B cell (primary cell): ENCODE data around the gene PRLR. TPM values are rescaled to one million over a fixed set of nuclear protein-coding genes. Genes with fewer than 3 reads are reported as not detected.

Experiments
- ATAC-seq: fragments of 200-7000 bp; cut with Tn5 transposase; one replicate; pipeline ENCODE4 v1.10.0; 2021; ENCODE audit warnings: low read depth, mild to moderate bottlenecking, moderate number of reproducible peaks, moderate library complexity
- CTCF ChIA-PET: fragments of 350-600 bp; sonication (Branson Sonifier 250); formaldehyde crosslinking; loops from one replicate; lab custom pipeline; 2021; ENCODE audit warnings: antibody characterized with exemption, inconsistent platforms; lab: Charles Lee
- POLR2A ChIA-PET: fragments of 350-600 bp; sonication (Branson Sonifier 250); formaldehyde crosslinking; loops from one replicate; lab custom pipeline; 2021; ENCODE audit warnings: antibody characterized with exemption; lab: Charles Lee
- DNase-seq: peaks from one replicate; pipeline ENCODE4 v3.0.0; 2013
- H2AFZ ChIP-seq: 2 replicates; pipeline ENCODE4 v1.6.1; 2012; ENCODE audit warnings: mild to moderate bottlenecking, low read depth, low read length; ENCODE audit not compliant: insufficient read depth, poor library complexity, severe bottlenecking
- H3K27ac ChIP-seq, 2 donors: 1 replicate in 1 of 2; 2 replicates in 1 of 2; pipeline ENCODE4 v1.5.1; 2012 to 2013; ENCODE audit warnings: low read length in 2 of 2, mild to moderate bottlenecking in 2 of 2, moderate library complexity in 1 of 2
- H3K27me3 ChIP-seq, 4 experiments: fragments of 200-600 bp in 1 of 4; sonication (generic) in 1 of 4; replicated peaks in 1 of 4; 1 replicate in 2 of 4; 2 replicates in 2 of 4; pipeline versions ENCODE4 v1.6.1 to v1.7.0; 2013 to 2016; ENCODE audit warnings: low read length in 3 of 4, mild to moderate bottlenecking in 2 of 4, mixed read lengths in 1 of 4, moderate library complexity in 1 of 4; ENCODE audit not compliant: insufficient read depth in 4 of 4, control insufficient read depth in 3 of 4; ENCODE audit errors: control extremely low read depth in 1 of 4
- H3K36me3 ChIP-seq, 2 experiments: replicated peaks in 1 of 2; 1 replicate in 1 of 2; 2 replicates in 1 of 2; pipeline versions ENCODE4 v1.6.1 to v1.7.1; 2013; ENCODE audit warnings: low read length in 1 of 2; ENCODE audit not compliant: insufficient read depth in 2 of 2, control insufficient read depth in 1 of 2; ENCODE audit errors: control extremely low read depth in 1 of 2, extremely low read depth in 1 of 2
- H3K4me1 ChIP-seq, 2 donors: fragments of 200-600 bp in 1 of 2; sonication (generic) in 1 of 2; 1 replicate in 1 of 2; 2 replicates in 1 of 2; pipeline versions ENCODE4 v1.5.1 to v1.6.1; 2013 to 2017; ENCODE audit warnings: low read length in 2 of 2; ENCODE audit not compliant: control insufficient read depth in 2 of 2, insufficient read depth in 2 of 2
- H3K4me2 ChIP-seq: replicated peaks from 2 replicates; pipeline ENCODE3; 2012; ENCODE audit warnings: mild to moderate bottlenecking, low read depth, low read length; ENCODE audit not compliant: poor library complexity, severe bottlenecking
- H3K4me3 ChIP-seq, 5 experiments: fragments of 200-600 bp in 1 of 5; sonication (generic) in 1 of 5; 1 replicate in 3 of 5; 2 replicates in 2 of 5; pipeline versions ENCODE4 v1.5.1 to v1.7.0; 2011 to 2016; ENCODE audit warnings: low read length in 4 of 5, mild to moderate bottlenecking in 4 of 5, low read depth in 2 of 5, control low read depth in 1 of 5, moderate library complexity in 1 of 5; ENCODE audit not compliant: insufficient read depth in 1 of 5; ENCODE audit errors: control extremely low read depth in 1 of 5, extremely low read depth in 1 of 5
- H3K79me2 ChIP-seq: fragments of 200-600 bp; sonication (generic); one replicate; pipeline ENCODE4 v1.6.0; 2016; ENCODE audit warnings: low read length; ENCODE audit not compliant: control insufficient read depth, insufficient read depth
- H3K9ac ChIP-seq: fragments of 200-600 bp; sonication (generic); 2 replicates; pipeline ENCODE4 v1.6.1; 2017; ENCODE audit warnings: mild to moderate bottlenecking, low read length, moderate library complexity
- H3K9me3 ChIP-seq, 3 donors: one replicate each; pipeline versions ENCODE4 v1.6.1 to v1.7.1; 2013; ENCODE audit warnings: low read length in 2 of 3; ENCODE audit not compliant: control insufficient read depth in 2 of 3, insufficient read depth in 1 of 3; ENCODE audit errors: control extremely low read depth in 1 of 3
- H4K20me1 ChIP-seq: 2 replicates; pipeline ENCODE4 v1.6.0; 2012; ENCODE audit warnings: mild to moderate bottlenecking, low read length; ENCODE audit not compliant: insufficient read depth, control insufficient read depth, poor library complexity, severe bottlenecking
- H3K27ac Mint-ChIP-seq: one replicate; pipeline ENCODE4 v1.8.0; 2021; ENCODE audit warnings: mixed read lengths
- H3K27me3 Mint-ChIP-seq: one replicate; pipeline ENCODE4 v1.8.0; 2021; ENCODE audit warnings: mixed read lengths
- H3K4me1 Mint-ChIP-seq: one replicate; pipeline ENCODE4 v1.8.0; 2021; ENCODE audit warnings: mixed read lengths
- H3K4me3 Mint-ChIP-seq: one replicate; pipeline ENCODE4 v1.8.0; 2021; ENCODE audit warnings: mixed read lengths
- H3K9me3 Mint-ChIP-seq: one replicate; pipeline ENCODE4 v1.8.0; 2022; ENCODE audit warnings: mixed read lengths; ENCODE audit not compliant: insufficient read depth
- EZH2 ChIP-seq: IDR thresholded peaks from 2 replicates; pipeline ENCODE4 v1.6.1; 2012; ENCODE audit warnings: borderline replicate concordance, low read depth, mild to moderate bottlenecking, moderate library complexity, low read length; ENCODE audit not compliant: insufficient read depth, poor library complexity, severe bottlenecking
- WGBS: methylation state at CpG from one replicate; pipeline ENCODE4 v1.1.5; 2013; ENCODE audit warnings: missing lambda C conversion rate; ENCODE audit not compliant: insufficient coverage; 5-methylcytosine and 5-hydroxymethylcytosine counted together
- intact Hi-C: fragments of 100-400 bp; cut with micrococcal nuclease; formaldehyde crosslinking; loops from one replicate; pipeline ENCODE4 v1.10.0; 2022
- polyA plus RNA-seq: library from polyadenylated mRNA; depleted of rRNA; stranded (reverse); fragments of >200 nt; gene quantifications from 2 replicates; pipeline ENCODE4 v1.2.3, GENCODE V29; 2012
- total RNA-seq, 2 donors: library from RNA; stranded (reverse); fragments of 120-200 nt in 1 of 2; gene quantifications; 1 replicate in 1 of 2; 2 replicates in 1 of 2; pipeline versions ENCODE4 v1.2.3 to v1.2.4, GENCODE V29; 2013 to 2022
- TF ChIP-seq, protein P1 (sequence below): fragments of 200-600 bp; IDR thresholded peaks from one replicate; pipeline ENCODE4 v1.8.0; 2022; ENCODE audit warnings: antibody characterized with exemption, mild to moderate bottlenecking

PRLR gene
- total and polyA plus RNA-seq, 2 donors (not counting 1 experiment from before 2014, with no cell fraction given), result 0.39 TPM; not detected in 1

DNA sequence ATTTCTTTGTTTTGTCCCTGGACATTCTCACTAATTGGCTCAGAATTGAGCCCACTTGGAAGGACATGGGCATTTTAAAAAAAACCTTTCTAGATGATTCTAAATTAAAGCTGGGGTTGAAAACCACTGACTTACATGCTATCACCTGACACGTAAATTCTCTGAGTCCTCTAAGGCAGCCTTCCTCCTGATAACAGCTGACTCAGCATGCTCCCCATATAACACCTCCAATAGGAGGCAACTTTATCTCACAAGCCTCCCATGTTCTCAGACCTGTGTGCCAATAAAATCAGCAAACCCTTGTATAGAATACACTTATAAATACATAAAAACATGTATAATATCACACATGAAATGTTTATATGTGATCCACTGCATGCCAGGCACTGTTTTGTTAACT lies 133.4 kb downstream of the PRLR start:
- WGBS, result 100% methylated on average over 1 of the region's 1 CpG

DNA sequence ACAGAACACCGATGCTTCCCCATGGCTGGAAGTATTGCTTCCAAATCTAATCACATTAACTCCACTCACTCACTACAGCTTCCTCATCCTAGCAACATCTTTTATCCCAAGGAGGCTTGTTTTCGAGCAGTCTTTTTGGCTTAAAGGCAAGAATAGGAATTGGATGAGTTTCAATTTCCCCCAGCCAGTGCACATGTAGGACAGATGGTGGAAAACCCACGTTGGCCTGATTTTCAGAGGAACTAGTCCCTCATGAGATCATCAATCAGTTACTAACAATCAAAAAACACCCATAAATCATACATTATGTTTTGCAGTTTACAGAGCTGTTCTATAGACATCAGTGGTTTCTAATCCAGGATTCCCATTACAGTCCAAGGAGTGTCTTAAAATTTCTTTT lies 134.1 kb downstream of the PRLR start:
- ChIA-PET POLR2A (no interaction called here), CTCF (interaction anchor here (1.0 to 1.5 kb wide), 2 partner anchors 9 to 830 kb away, joined by 3 to 4 read pairs; no protein-coding TSS in a partner anchor)
- WGBS, result 83% methylated on average over 1 of the region's 3 CpGs
- Mint-ChIP-seq H3K4me3 (no peak overlapping the region), H3K27ac (no peak overlapping the region), H3K27me3 (peaks cover 11% of the 10 kb centered on the region), H3K9me3 (no peaks in the 10 kb centered on the region), H3K4me1 (no peaks in the 10 kb centered on the region)
- Histone ChIP-seq H2AFZ (no peak overlapping the region), H3K27ac (no peak overlapping the region), H3K4me2 (no peak overlapping the region), H3K9me3 (no peaks in the 10 kb centered on the region), H4K20me1 (no peaks in the 10 kb centered on the region), H3K9ac (no peak overlapping the region), H3K36me3 (no peaks in the 10 kb centered on the region), H3K4me3 (no peak overlapping the region), H3K27me3 (peaks cover 0 to 2% (median 0%) of the 10 kb centered on the region in 4 experiments), H3K4me1 (no peaks in the 10 kb centered on the region), H3K79me2 (no peaks in the 10 kb centered on the region)
- no peak for DNase-seq
- TF ChIP-seq, protein P1, sequence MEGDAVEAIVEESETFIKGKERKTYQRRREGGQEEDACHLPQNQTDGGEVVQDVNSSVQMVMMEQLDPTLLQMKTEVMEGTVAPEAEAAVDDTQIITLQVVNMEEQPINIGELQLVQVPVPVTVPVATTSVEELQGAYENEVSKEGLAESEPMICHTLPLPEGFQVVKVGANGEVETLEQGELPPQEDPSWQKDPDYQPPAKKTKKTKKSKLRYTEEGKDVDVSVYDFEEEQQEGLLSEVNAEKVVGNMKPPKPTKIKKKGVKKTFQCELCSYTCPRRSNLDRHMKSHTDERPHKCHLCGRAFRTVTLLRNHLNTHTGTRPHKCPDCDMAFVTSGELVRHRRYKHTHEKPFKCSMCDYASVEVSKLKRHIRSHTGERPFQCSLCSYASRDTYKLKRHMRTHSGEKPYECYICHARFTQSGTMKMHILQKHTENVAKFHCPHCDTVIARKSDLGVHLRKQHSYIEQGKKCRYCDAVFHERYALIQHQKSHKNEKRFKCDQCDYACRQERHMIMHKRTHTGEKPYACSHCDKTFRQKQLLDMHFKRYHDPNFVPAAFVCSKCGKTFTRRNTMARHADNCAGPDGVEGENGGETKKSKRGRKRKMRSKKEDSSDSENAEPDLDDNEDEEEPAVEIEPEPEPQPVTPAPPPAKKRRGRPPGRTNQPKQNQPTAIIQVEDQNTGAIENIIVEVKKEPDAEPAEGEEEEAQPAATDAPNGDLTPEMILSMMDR, result no peak
- TF ChIP-seq EZH2, result no peak
- intact Hi-C loops, result no loop called here
- no peak for ATAC-seq

More for the DNA sequence above, 133.4 kb downstream of the PRLR start:
- H3K9ac ChIP-seq, result no peak overlapping the region
- ATAC-seq (no peak), DNase-seq (no peak)
- Mint-ChIP-seq H3K27ac (no peak overlapping the region), H3K4me1 (no peaks in the 10 kb centered on the region), H3K27me3 (peaks cover 14% of the 10 kb centered on the region), H3K4me3 (no peak overlapping the region), H3K9me3 (no peaks in the 10 kb centered on the region)
- no peaks in the 10 kb centered on the region for H4K20me1 ChIP-seq
- H2AFZ ChIP-seq, result no peak overlapping the region
- H3K79me2 ChIP-seq, result no peaks in the 10 kb centered on the region
- no peak overlapping the region for H3K4me3 ChIP-seq
- no peaks in the 10 kb centered on the region for H3K36me3 ChIP-seq
- CTCF ChIA-PET, result interaction anchor here (1.0 to 1.5 kb wide), 2 partner anchors 10 to 830 kb away, joined by 3 to 4 read pairs; no protein-coding TSS in a partner anchor
- H3K9me3 ChIP-seq, result no peaks in the 10 kb centered on the region
- POLR2A ChIA-PET, result no interaction called here
- TF ChIP-seq, protein P1, result no peak
- no peak for TF ChIP-seq EZH2
- H3K4me1 ChIP-seq, result no peaks in the 10 kb centered on the region
- H3K27ac ChIP-seq, result no peak overlapping the region
- peaks cover 0 to 2% (median 0%) of the 10 kb centered on the region in 4 experiments for H3K27me3 ChIP-seq
- H3K4me2 ChIP-seq, result no peak overlapping the region
- intact Hi-C loops, result no loop called here
